ENCODE data around the gene MMRN1.

Gene MMRN1

GRCh38 chr4:89868276-89868675 lies 26.4 kb upstream of the MMRN1 start:
- no peak for TF ChIP-seq CTCF (IDR thresholded peaks at IDR 0.05; ENCODE audit: low read depth, low read length, missing control alignments)
- H3K4me3 ChIP-seq (replicated peaks; ENCODE audit: low read depth, low read length): no peak overlapping the region
- DNase-seq (ENCODE audit: extremely low read depth, low read depth): no peak

- H3K4me3 ChIP-seq (replicated peaks; ENCODE audit: low read depth, low read length): no peak overlapping the region
- DNase-seq (ENCODE audit: extremely low read depth, low read depth): no peak
- TF ChIP-seq CTCF (IDR thresholded peaks at IDR 0.05; ENCODE audit: low read depth, low read length, missing control alignments): no peak
Measured at GRCh38 chr4:89868999-89869589, 25.6 kb upstream of the MMRN1 start.

- DNase-seq (ENCODE audit: extremely low read depth, low read depth): no peak
- no peak overlapping the region for H3K4me3 ChIP-seq (replicated peaks; ENCODE audit: low read depth, low read length)
- TF ChIP-seq CTCF (IDR thresholded peaks at IDR 0.05; ENCODE audit: low read depth, low read length, missing control alignments): no peak
Measured at GRCh38 chr4:89871211-89871610, 23.4 kb upstream of the MMRN1 start.

- no peak for TF ChIP-seq CTCF (IDR thresholded peaks at IDR 0.05; ENCODE audit: low read depth, low read length, missing control alignments)
- DNase-seq (ENCODE audit: extremely low read depth, low read depth): no peak
- H3K4me3 ChIP-seq (replicated peaks; ENCODE audit: low read depth, low read length): no peak overlapping the region
Measured at GRCh38 chr4:89876548-89876947, 18.1 kb upstream of the MMRN1 start.

- no peak for DNase-seq (ENCODE audit: extremely low read depth, low read depth)
- H3K4me3 ChIP-seq (replicated peaks; ENCODE audit: low read depth, low read length): no peak overlapping the region
- no peak for TF ChIP-seq CTCF (IDR thresholded peaks at IDR 0.05; ENCODE audit: low read depth, low read length, missing control alignments)
Measured at GRCh38 chr4:89878611-89879010, 16.0 kb upstream of the MMRN1 start.

- no peak for DNase-seq (ENCODE audit: extremely low read depth, low read depth)
- TF ChIP-seq CTCF (IDR thresholded peaks at IDR 0.05; ENCODE audit: low read depth, low read length, missing control alignments): no peak
- no peak overlapping the region for H3K4me3 ChIP-seq (replicated peaks; ENCODE audit: low read depth, low read length)
Measured at GRCh38 chr4:89879215-89879614, 15.4 kb upstream of the MMRN1 start.

- TF ChIP-seq CTCF (IDR thresholded peaks at IDR 0.05; ENCODE audit: low read depth, low read length, missing control alignments): no peak
- no peak overlapping the region for H3K4me3 ChIP-seq (replicated peaks; ENCODE audit: low read depth, low read length)
- no peak for DNase-seq (ENCODE audit: extremely low read depth, low read depth)
Measured at GRCh38 chr4:89889289-89889688, 5.4 kb upstream of the MMRN1 start.
